HUES6 (cell line): ENCODE results near the gene HNF1B.
"Not testable (repeated sequence)": the region's sequence is repeated elsewhere in the genome, so short reads cannot be mapped to it uniquely, and the experiment has no call there.

Experiments
- H3K27ac ChIP-seq: 2 replicates; pipeline ENCODE4 v1.7.0; 2013; ENCODE audit warnings: low read depth, mild to moderate bottlenecking, low read length, inconsistent platforms
- H3K27me3 ChIP-seq: 2 replicates; pipeline ENCODE4 v1.6.1; 2013; ENCODE audit warnings: low read length; ENCODE audit not compliant: control insufficient read depth, insufficient read depth
- H3K36me3 ChIP-seq: 2 replicates; pipeline ENCODE4 v1.6.1; 2013; ENCODE audit warnings: low read length; ENCODE audit not compliant: control insufficient read depth, insufficient read depth
- H3K4me1 ChIP-seq: 2 replicates; pipeline ENCODE4 v1.6.1; 2013; ENCODE audit warnings: low read length; ENCODE audit not compliant: control insufficient read depth, insufficient read depth
- H3K4me3 ChIP-seq: 2 replicates; pipeline ENCODE4 v1.5.1; 2013; ENCODE audit warnings: low read depth, low read length
- H3K9ac ChIP-seq: one replicate; pipeline ENCODE4 v1.6.1; 2013; ENCODE audit warnings: mild to moderate bottlenecking, low read length
- H3K9me3 ChIP-seq: 2 replicates; pipeline ENCODE4 v1.6.1; 2013; ENCODE audit warnings: low read depth, low read length; ENCODE audit not compliant: control insufficient read depth, insufficient read depth

The HNF1B gene

DNA sequence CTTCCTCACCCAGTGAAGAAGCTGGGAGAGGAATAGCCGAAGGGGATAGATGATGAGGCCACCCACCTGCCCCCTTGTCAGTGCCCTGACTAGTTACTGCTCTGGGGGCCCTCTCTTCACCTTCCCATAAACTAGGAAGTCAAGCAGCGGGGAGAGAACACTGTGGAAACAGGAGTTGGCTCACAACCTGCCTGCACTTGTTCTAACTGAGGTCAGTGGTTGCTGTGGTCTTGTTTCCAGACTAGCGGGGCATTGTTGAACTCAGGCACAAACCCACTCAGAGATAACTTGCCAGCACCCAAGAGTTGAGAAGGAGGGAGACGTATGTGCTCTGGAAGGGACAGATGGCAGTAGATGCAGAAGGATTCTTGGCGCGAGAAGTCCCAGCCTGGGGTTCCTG lies 53.1 kb downstream of the HNF1B start:
- Histone ChIP-seq H3K27ac (no peak overlapping the region), H3K4me3 (no peak overlapping the region)

DNA sequence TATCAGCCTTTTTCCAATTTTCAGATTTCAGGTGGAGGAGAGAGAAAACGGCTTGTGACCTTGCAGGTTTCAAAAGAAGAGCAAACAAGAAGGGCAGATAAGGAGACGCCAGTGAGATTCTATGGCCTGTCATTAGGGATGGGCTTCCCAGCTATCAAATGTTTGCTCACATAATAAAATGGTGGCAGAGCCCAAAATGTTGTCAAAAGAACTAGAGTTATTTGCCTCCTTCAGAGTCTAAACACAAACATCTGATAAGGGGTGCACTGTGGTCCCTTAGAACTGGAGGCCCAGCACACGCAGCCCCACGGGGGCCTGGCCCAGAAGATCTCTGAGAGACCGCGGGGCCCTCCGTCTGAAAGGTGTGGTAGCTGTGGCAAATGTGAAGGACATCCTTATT lies 55.5 kb downstream of the HNF1B start:
- no peak overlapping the region for H3K4me3 ChIP-seq
- H3K27ac ChIP-seq, result no peak overlapping the region
- H3K36me3 ChIP-seq, result no peaks in the 10 kb centered on the region
- H3K4me1 ChIP-seq, result no peaks in the 10 kb centered on the region
- no peaks in the 10 kb centered on the region for H3K27me3 ChIP-seq
- no peak overlapping the region for H3K9ac ChIP-seq
- peaks cover 6% of the 10 kb centered on the region; the same call in 1 of the 2 replicates for H3K9me3 ChIP-seq

More for the DNA sequence above, 53.1 kb downstream of the HNF1B start:
- no peaks in the 10 kb centered on the region for H3K36me3 ChIP-seq
- H3K4me1 ChIP-seq, result no peaks in the 10 kb centered on the region
- H3K9ac ChIP-seq, result no peak overlapping the region
- H3K9me3 ChIP-seq, result peaks cover 15% of the 10 kb centered on the region
- no peaks in the 10 kb centered on the region for H3K27me3 ChIP-seq

DNA sequence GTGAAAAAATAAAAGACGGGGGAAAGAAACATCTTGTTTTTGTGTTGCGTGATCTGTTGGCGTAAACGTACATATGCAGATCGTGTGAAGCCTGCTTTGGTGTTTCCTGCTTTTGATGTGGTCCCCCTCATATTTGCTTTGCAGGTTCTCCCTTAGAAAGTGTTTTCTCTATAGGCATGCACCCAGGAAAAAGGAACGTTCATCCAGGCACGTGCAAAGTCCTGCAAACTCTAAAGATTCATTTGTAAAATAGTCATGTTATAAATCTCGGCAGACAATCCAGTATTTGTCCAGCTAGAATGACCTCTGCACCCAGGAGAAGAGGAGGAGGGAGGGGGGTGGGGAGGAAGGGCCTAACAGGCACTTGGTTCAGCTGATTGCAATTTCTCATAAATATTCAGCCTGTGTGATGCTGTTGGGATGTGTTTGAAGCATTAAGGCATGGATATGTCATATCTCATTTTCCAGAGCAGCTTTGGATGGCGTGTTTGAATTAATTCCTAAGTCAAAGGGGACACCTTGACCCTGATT lies 61.3 kb downstream of the HNF1B start:
- Histone ChIP-seq H3K9ac (no peak overlapping the region), H3K27me3 (no peaks in the 10 kb centered on the region), H3K4me3 (no peak overlapping the region), H3K4me1 (no peaks in the 10 kb centered on the region), H3K27ac (no peak overlapping the region), H3K36me3 (no peaks in the 10 kb centered on the region), H3K9me3 (peaks cover 4% of the 10 kb centered on the region)

DNA sequence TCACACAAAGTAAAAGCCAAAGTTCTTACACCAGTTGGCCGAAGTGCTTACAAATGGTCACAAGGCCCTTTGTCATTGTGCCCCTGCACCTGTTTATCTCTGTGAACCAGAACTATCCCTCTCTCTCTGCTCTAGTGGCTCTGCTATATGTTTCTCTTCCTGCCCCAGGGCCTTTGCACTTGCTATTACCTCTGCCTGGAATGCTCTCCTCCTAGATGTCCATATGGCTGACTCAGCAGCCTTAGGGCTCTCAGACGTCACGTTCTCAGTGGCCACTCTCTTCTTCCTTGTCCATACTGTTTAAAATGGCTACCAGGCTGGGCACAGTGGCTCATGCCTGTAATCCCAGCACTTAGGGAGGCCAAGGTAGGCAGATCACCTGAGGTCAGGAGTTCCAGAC lies 62.9 kb downstream of the HNF1B start:
- Histone ChIP-seq H3K27ac (no peak overlapping the region), H3K27me3 (no peaks in the 10 kb centered on the region), H3K9ac (no peak overlapping the region), H3K9me3 (peaks cover 7% of the 10 kb centered on the region), H3K4me1 (no peaks in the 10 kb centered on the region), H3K36me3 (no peaks in the 10 kb centered on the region), H3K4me3 (no peak overlapping the region)

DNA sequence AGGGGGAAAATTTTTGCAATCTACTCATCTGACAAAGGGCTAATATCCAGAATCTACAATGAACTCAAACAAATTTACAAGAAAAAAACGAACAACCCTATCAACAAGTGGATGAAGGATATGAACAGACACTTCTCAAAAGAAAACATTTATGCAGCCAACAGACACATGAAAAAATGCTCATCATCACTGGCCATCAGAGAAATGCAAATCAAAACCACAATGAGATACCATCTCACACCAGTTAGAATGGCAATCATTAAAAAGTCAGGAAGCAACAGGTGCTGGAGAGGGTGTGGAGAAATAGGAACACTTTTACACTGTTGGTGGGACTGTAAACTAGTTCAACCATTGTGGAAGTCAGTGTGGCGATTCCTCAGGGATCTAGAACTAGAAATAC lies 64.9 kb downstream of the HNF1B start:
- not testable (repeated sequence) for H3K9ac ChIP-seq, H3K4me3 ChIP-seq, H3K9me3 ChIP-seq, H3K27ac ChIP-seq, H3K36me3 ChIP-seq, H3K4me1 ChIP-seq, H3K27me3 ChIP-seq

DNA sequence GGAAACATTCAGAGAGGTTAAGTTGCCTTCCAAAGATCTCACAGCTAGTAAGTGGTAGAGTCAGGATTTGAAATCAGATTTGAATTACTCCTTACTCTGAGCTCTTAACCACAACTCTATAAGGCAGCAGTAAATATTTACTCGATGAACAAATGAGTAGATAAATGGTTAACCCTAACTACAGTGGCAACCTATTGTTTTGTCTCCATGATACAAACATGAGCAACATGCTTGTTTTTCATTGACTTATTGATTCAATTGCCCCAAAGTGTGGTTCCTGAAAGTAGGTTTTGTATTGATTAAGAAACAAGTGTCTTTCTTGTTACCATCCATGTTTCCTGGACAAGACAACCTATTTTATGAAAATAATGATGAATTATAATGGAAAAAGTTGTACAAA lies 66.8 kb downstream of the HNF1B start:
- H3K4me3 ChIP-seq, result no peak overlapping the region
- no peaks in the 10 kb centered on the region for H3K4me1 ChIP-seq
- H3K27me3 ChIP-seq, result no peaks in the 10 kb centered on the region
- no peak overlapping the region for H3K27ac ChIP-seq
- H3K9me3 ChIP-seq, result peaks cover 7% of the 10 kb centered on the region
- no peaks in the 10 kb centered on the region for H3K36me3 ChIP-seq
- H3K9ac ChIP-seq, result no peak overlapping the region

DNA sequence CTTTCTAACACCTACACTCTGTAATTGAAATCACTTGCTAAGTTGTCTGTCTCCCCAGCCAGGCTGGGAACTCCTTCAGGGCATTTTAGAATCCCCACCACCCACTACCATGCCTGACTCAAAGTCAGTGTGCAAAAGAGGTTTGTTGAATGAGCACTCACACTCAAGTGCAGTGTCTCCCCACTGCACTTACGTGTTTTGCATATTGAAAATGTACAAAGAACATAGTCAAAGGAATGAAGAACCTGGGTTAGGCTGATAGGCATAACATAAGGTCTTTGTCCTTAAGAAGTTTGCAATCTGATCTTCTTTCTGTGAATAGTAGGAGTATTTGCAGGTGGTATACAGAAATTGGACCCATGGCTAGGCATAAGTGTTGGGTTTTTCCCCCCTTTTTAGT lies 67.8 kb downstream of the HNF1B start:
- Histone ChIP-seq H3K27ac (no peak overlapping the region), H3K4me1 (no peaks in the 10 kb centered on the region), H3K36me3 (no peaks in the 10 kb centered on the region), H3K27me3 (no peaks in the 10 kb centered on the region), H3K9ac (no peak overlapping the region), H3K4me3 (no peak overlapping the region), H3K9me3 (peaks cover 7% of the 10 kb centered on the region)

DNA sequence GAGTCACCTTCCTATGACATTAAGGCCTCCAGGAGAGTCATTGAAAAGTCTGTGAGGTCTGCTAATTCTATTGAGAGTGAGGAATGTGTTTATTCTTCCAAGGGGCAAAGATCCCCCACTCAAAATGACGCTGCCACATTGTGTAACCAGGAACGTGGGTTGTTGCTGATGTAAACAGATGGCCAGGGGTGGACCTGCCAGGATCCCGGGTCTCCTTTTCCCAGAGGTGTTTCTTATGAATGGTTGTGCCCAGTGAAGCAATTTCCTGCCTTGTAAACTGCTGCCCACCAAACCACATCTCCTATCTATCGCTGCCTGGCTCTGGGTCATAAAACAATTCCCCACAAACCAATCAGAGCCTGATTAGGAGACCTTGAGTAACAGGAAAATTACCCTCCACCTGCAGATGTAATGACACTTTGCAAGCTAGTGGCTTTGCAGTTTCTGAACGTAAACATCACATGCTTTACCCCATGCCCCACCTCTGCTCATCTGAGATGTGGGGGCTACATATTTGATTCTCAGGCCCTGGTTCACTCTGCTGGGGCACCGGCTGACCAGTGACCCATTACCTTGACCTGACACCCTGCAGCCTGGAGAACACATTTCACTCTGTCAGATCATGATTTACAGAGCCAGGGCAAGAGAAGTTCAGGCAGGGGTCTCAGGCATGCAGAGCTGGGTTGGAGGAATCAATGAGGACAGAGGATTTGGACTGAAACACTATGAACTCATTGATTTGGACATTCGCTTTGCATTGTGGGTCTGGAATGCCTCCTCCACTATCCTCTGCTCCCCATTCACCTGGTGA lies 68.5 kb downstream of the HNF1B start:
- Histone ChIP-seq H3K27ac (no peak overlapping the region), H3K9ac (no peak overlapping the region), H3K4me1 (no peaks in the 10 kb centered on the region), H3K9me3 (peaks cover 7% of the 10 kb centered on the region), H3K27me3 (no peaks in the 10 kb centered on the region), H3K36me3 (no peaks in the 10 kb centered on the region), H3K4me3 (no peak overlapping the region)

DNA sequence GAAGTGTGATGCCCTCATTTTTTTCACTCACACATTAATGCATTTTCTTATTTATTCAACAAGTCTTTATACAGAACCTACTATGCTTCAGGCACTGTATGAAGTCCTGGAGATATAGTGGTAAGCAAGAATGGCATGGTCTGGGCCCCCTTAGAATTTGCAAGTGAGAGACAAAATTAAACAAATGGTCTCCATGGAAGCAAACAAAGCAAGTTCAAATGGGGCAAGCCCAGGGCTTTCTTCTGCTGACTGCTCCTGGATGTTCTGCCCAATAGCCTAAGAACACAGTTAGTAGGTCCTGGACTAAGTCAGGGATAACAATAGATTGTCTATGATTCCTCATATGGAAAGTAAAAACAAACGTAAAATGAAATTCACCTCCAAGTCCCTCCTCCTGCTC lies 70.3 kb downstream of the HNF1B start:
- Histone ChIP-seq H3K36me3 (no peaks in the 10 kb centered on the region), H3K9ac (no peak overlapping the region), H3K27me3 (no peaks in the 10 kb centered on the region), H3K9me3 (peaks cover 7% of the 10 kb centered on the region), H3K27ac (no peak overlapping the region), H3K4me1 (peaks cover 4% of the 10 kb centered on the region; the same call in 1 of the 2 replicates), H3K4me3 (no peak overlapping the region)

DNA sequence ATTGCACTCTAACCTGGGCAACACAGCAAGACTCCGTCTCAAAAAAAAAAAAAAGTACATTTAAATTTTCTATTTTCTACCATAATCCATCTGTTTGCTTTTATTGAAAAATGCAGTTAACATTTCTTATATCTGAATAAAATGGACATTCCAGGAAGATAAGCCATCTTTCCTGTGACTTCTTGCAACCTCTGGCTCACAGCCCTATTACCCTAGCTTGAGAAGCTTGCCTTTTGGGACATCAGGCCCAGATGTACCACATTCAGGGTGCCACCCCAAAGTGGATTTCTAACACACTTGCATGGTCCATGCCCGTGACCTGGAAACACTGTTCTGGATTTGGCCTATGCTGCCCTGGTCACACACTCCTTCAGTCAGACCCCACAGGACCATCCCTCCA lies 71.5 kb downstream of the HNF1B start:
- H3K9ac ChIP-seq, result no peak overlapping the region
- H3K27me3 ChIP-seq, result no peaks in the 10 kb centered on the region
- H3K4me1 ChIP-seq, result peaks cover 4% of the 10 kb centered on the region; the same call in 1 of the 2 replicates
- H3K27ac ChIP-seq, result no peak overlapping the region
- peaks cover 2% of the 10 kb centered on the region for H3K9me3 ChIP-seq
- H3K36me3 ChIP-seq, result no peaks in the 10 kb centered on the region
- H3K4me3 ChIP-seq, result no peak overlapping the region

DNA sequence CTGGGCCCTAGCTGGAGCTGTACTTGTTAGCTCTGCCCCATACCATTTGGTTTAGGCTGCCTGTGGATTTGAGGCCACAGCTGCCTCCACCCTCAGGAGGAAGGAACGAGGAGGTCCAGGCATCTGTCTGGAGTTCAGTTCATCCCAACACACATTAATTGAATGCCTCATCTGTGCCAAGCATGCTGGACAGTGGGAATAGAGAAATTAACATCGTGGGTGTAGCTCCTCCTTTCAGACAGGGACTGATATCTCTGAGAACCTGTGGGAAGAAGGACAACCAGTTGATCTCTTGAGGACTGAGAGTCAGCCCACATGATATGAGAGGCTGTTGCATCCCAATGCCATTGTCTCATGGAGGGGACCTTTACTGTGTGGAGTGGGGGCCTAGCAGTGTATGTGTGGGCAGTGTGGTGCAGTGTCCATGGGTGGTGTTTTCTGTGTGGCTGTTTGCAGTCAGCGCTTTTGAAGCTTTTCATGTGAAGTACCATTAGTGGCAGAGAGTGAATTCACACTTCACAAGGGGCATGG lies 72.2 kb downstream of the HNF1B start:
- Histone ChIP-seq H3K4me1 (peaks cover 4% of the 10 kb centered on the region; the same call in 1 of the 2 replicates), H3K27ac (no peak overlapping the region), H3K27me3 (no peaks in the 10 kb centered on the region), H3K36me3 (no peaks in the 10 kb centered on the region), H3K9me3 (no peaks in the 10 kb centered on the region), H3K9ac (no peak overlapping the region), H3K4me3 (no peak overlapping the region)
